ENCODE data around the gene KIF2C.

DNA sequence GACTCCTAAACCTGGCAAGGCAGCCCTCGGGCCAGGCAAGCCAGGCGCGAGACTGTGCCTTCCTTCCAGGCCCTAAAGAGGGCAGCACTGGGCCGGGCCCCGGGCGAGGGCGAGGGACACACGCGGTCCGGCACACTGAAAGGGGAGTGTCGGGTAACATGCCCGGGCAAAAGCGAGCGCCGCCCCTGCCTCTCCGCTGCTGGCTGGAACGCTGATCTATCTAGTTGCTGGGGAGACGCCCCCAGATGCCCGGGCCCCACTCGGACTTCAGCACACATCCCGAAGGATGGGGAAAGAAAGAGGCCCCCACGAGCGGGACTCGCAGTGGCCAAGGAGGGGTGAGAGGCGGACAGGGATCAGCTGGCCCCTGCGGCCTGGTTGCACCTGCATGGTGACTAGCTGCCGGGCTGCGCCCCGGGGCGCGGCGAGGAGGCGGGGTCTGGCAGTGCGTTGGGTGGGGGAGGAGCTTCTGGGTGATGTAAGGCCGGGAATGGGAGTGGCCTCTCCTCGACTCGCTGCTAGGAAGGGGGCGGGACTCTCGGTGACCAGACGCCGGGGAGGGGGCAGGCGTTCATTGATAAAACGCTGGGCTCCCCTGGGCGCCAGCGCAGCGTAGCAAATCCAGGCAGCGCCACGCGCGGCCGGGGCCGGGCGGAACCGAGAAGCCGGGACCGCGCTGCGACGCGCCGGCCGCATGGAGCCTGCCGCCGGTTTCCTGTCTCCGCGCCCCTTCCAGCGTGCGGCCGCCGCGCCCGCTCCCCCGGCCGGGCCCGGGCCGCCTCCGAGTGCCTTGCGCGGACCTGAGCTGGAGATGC, 60.3 kb downstream of the KIF2C start, which contains the start of gene PLK3:
- TF ChIP-seq, protein P1, sequence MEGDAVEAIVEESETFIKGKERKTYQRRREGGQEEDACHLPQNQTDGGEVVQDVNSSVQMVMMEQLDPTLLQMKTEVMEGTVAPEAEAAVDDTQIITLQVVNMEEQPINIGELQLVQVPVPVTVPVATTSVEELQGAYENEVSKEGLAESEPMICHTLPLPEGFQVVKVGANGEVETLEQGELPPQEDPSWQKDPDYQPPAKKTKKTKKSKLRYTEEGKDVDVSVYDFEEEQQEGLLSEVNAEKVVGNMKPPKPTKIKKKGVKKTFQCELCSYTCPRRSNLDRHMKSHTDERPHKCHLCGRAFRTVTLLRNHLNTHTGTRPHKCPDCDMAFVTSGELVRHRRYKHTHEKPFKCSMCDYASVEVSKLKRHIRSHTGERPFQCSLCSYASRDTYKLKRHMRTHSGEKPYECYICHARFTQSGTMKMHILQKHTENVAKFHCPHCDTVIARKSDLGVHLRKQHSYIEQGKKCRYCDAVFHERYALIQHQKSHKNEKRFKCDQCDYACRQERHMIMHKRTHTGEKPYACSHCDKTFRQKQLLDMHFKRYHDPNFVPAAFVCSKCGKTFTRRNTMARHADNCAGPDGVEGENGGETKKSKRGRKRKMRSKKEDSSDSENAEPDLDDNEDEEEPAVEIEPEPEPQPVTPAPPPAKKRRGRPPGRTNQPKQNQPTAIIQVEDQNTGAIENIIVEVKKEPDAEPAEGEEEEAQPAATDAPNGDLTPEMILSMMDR (IDR thresholded peaks at IDR 0.05), result peak; percentile 64
- TF ChIP-seq CEBPB (IDR thresholded peaks at IDR 0.05) (peak in 1 of 2 experiments; percentile 13; a peak in 2 of 4 replicates), TFCP2L1 (CRISPR knock-in tag; IDR thresholded peaks at IDR 0.05) (no peak)
- TF ChIP-seq, protein P2, sequence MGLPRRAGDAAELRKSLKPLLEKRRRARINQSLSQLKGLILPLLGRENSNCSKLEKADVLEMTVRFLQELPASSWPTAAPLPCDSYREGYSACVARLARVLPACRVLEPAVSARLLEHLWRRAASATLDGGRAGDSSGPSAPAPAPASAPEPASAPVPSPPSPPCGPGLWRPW (IDR thresholded peaks at IDR 0.05), result no peak
